GM19452 (cell line): ENCODE results near the gene CCDC158.
A peak's percentile ranks its signal among the peaks of the same experiment; 100 is the strongest.
"Not testable (repeated sequence)": the region's sequence is repeated elsewhere in the genome, so short reads cannot be mapped to it uniquely, and the experiment has no call there.

Source experiments
- ATAC-seq: cut with Tn5 transposase; IDR thresholded peaks from one replicate; pipeline ENCODE4 v1.9.1; 2021; ENCODE audit not compliant: unreplicated experiment

CCDC158 gene

GRCh38 chr4:76312457-76312856 is 108.5 kb downstream of the CCDC158 start:
- ATAC-seq = no peak

GRCh38 chr4:76311896-76312331 is 109.0 kb downstream of the CCDC158 start:
- no peak for ATAC-seq

DNA sequence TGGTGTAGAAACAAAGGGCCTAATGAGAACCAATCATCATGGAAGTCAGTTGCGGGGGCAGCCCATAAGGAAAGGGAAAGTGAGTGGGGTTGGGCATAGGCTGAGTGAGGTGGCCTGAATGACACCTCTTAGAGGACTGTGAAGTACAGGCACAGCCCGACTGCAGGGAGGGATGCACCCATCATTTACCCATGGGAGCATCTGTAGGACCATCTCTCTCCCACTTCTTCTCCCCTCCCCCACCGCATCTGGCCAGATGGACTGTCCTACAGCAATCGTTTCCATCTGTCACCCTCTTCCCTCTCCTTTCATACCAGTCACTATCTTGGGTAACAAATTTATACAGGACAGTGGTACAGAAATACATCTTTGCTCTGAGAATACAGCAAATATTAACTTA is 110.3 kb downstream of the CCDC158 start:
- no peak for ATAC-seq

- no peak for ATAC-seq
These were observed 110.9 kb downstream of the CCDC158 start for GRCh38 chr4:76309939-76310550.

GRCh38 chr4:76308548-76308947 is 112.4 kb downstream of the CCDC158 start:
- no peak for ATAC-seq

- no peak for ATAC-seq
These were observed 113.3 kb downstream of the CCDC158 start for GRCh38 chr4:76307660-76308014.

GRCh38 chr4:76306882-76307659 is 113.9 kb downstream of the CCDC158 start:
- no peak for ATAC-seq

DNA sequence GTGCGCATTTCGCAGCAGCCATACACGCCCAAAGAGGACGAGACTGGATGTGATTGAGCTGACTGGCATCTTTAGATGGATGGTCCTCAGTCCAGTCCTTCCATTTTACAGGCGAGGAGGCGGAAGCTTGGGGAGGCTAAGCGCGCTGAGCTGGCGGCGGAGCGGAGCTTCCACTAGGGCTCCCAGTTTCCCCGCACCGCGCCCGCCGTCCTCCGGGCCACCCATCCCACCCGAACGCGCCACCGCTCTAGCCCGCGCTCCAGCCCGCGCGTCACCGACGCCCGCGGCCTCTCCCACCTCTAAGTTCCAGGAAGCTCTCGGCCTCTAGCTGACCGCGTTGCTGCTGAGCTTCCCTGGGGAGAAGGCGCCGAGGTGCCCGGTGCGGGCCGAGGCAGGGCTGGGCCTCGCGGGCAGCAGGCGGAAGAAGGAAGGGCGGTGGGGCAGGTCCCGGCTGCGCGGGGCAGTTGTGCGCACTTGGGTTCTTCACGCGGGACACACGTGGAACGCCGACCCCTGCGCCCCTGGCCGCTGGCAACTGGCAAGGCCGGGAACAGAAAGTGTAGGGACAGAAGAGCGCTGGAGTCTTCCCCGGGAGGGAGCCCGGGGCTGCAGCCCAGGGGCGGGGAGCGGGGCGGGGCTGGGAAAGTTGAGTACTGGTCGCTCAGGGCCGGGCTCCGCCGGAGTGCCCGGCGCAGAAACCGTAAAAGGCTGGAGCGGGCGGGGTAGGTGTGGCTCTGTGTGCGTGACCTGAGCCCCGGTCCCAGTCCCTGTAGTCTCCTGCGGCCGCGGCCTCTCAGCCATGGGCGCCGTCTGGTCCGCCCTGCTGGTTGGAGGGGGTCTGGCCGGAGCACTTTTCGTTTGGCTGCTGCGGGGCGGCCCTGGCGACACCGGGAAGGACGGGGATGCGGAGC is 114.7 kb downstream of the CCDC158 start, which contains the start of gene STBD1:
TSS of gene STBD1 (plus strand) at position 763 of the 911 bp plus-strand sequence. CDS start at position 800, 37 bp downstream.
- ATAC-seq = no peak

DNA sequence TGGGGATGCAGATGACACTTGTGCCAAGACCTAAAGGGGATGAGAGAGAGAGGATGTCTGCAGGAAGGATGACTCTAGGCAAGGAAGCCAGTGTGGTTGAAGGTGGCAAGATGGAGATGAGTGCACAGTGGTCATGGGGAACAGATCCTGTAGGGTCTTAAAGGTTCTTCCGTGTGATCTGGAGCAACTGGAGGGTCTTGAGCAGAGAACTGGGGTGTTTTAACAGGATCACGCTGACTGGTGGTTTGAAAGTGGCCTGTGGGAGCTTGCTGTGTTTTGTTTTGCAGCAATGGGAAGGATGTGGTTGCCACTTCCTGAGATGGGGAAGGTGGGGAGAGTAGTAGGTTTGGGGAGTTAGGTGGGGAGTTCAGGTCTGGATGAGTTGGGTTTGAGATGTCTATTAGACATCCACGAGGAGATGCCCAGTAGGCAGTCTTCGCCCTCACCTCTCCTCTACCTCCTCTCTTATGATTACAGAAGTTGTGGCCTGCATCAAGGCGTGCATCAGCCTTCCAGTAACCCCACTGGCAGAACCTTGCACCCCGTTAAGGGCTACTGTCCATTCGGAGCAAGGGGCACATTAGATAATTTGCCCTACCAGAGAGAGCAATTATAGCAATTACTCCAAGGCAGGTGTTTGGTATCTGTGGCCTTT is 115.8 kb downstream of the CCDC158 start:
- ATAC-seq = no peak

DNA sequence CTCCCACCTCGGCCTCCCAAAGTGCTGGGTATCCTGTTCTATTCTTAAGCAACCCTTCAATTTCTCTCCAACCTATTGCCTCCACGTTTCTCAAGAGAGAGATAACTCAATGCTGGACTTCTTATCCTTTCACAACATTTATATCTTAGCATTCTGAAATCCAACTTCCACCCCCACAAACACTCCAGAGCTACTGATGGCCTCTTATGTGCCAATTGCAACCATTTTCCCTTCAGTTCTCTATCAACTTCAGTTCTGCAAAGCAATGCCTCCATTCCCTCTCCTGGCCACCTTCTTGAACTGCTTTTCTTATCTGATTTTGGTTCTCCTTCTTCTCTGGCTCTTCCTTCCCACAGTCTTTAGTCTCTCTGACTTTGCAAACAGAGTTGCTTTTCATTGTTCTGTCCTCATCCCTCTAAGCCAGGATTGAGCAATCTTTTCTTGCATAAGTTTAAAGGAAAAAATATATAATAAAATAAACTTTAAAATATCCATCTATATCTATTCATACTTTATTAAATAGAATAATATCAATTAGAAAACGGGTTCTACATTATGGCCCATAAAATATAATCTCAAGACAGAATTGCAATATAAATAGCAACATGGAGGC is 118.0 kb downstream of the CCDC158 start:
- ATAC-seq = no peak

DNA sequence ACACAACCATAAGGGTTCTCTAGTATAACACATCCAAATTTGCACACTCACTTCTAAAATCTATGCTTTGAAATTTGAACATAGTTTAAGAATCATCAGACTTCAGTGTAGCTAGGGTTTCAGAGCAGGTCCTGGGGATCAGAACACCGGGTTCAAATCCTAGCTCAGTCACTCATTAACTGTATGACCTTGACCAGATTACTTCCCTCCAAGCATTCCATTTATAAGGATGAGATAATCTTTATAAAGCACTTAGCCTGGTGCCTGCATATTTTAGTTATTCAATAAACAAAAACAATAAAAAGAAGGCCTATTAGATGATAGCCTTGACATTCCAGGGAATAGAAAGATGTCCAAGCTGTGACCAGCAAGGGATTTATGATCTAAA is 119.2 kb downstream of the CCDC158 start:
- no peak for ATAC-seq

DNA sequence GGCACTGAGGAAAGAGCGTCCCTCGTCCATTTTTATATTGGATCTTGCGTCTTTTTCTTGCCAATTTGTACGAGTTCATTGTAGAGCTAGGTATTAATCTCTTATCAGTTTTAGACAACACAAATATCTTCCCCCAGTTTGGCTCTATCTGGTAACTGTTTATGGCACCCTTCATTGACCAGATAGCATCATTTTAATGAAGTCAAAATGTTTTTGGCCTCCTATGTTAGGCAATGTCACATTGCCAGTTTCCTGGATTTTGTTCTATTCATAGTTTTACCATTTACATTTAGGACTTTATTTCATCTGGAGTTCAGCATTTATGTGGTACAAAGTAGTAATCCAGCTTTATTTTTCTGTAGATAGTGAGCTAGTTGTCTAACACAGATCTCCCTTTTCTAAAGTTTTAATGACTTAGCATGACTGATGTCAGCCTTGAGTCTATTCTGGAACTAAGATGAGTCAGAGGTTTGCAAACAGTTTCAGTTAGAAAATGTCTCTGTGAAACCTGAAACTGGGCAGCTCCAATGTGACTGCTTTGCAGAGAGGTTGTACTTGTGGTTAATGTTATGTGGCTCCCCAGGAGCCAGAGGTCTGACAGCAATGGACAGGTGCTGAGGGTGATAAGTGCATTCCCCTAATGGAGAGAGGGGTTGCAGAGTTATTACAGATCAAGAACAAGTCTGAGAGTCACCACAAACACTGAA is 119.7 kb downstream of the CCDC158 start:
- ATAC-seq = peak; percentile 99

GRCh38 chr4:76300012-76300411 is 120.9 kb downstream of the CCDC158 start:
- no peak for ATAC-seq

- no peak for ATAC-seq
These were observed 122.7 kb downstream of the CCDC158 start for GRCh38 chr4:76298227-76298626.

- no peak for ATAC-seq
These were observed 124.6 kb downstream of the CCDC158 start for GRCh38 chr4:76296286-76296820.

- no peak for ATAC-seq
These were observed 127.2 kb downstream of the CCDC158 start for GRCh38 chr4:76293772-76294171.

GRCh38 chr4:76292730-76293129 is 128.2 kb downstream of the CCDC158 start:
- no peak for ATAC-seq

DNA sequence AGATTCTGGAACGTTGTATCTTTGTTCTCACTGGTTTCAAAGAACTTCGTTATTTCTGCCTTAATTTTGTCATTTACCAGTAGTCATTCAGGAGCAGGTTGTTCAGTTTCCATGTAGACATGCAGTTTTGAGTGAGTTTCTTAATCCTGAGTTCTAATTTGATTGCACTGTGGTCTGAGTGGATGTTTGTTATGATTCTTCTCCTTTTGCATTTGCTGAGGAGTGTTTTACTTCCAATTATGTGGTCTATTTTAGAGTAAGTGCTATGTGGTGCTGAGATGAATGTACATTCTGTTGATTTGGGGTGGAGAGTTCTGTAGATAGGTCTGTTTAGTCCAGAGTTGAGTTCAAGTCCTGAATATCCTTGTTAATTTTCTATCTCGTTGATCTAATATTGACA is 133.1 kb downstream of the CCDC158 start:
- ATAC-seq = not testable (repeated sequence)

- no peak for ATAC-seq
These were observed 137.0 kb downstream of the CCDC158 start for GRCh38 chr4:76283900-76284299.
